SJCRH30 (cell line): ENCODE data around the gene RANBP10. TPM values are rescaled to one million over a fixed set of nuclear protein-coding genes. Genes with fewer than 3 reads are reported as not detected.

Source experiments
- DNase-seq, 2 experiments: peaks; one replicate each; pipeline ENCODE4 v3.0.0-alpha.2; 2015 to 2020
- H3K27ac ChIP-seq: fragments of 250-450 bp; sonication (Bioruptor Pico); 2 replicates; pipeline ENCODE4 v1.5.1; 2020; ENCODE audit warnings: mild to moderate bottlenecking, moderate library complexity
- H3K27me3 ChIP-seq: fragments of 250-450 bp; sonication (Bioruptor Pico); 2 replicates; pipeline ENCODE4 v1.5.1; 2020; ENCODE audit warnings: mild to moderate bottlenecking, moderate library complexity
- H3K36me3 ChIP-seq: fragments of 250-450 bp; sonication (Bioruptor Pico); 2 replicates; pipeline ENCODE4 v1.5.1; 2020; ENCODE audit warnings: mild to moderate bottlenecking, moderate library complexity
- H3K4me1 ChIP-seq: fragments of 250-450 bp; sonication (Bioruptor Pico); 2 replicates; pipeline ENCODE4 v1.5.1; 2020; ENCODE audit warnings: mild to moderate bottlenecking, moderate library complexity
- H3K4me3 ChIP-seq: fragments of 250-450 bp; sonication (Bioruptor Pico); 2 replicates; pipeline ENCODE4 v1.5.1; 2020; ENCODE audit warnings: mild to moderate bottlenecking, moderate library complexity
- H3K9me3 ChIP-seq: fragments of 250-450 bp; sonication (Bioruptor Pico); replicated peaks from 2 replicates; pipeline ENCODE4 v1.5.1; 2020; ENCODE audit warnings: mild to moderate bottlenecking, moderate library complexity
- total RNA-seq: library from RNA; depleted of rRNA; stranded (reverse); fragments of >200 nt; shearing (Covaris generic); gene quantifications from 2 replicates; pipeline ENCODE4 v1.2.3, GENCODE V29; 2014

RANBP10 gene
- total RNA-seq, 1 experiment from 2014 or later, result 4.9 TPM

- peak overlapping the region; percentile 75 for H3K4me3 ChIP-seq
- peak overlapping the region; percentile 48 for H3K27ac ChIP-seq
- H3K36me3 ChIP-seq, result no peaks in the 10 kb centered on the region; the same call in 1 of the 2 replicates
- no peaks in the 10 kb centered on the region for H3K27me3 ChIP-seq
- no peaks in the 10 kb centered on the region for H3K9me3 ChIP-seq
- DNase-seq, result peak; percentile 11 to 18
- no peaks in the 10 kb centered on the region for H3K4me1 ChIP-seq
These were observed 487 bp downstream of the RANBP10 start for GRCh38 chr16:67805718-67806427.

GRCh38 chr16:67804853-67805542 lies 1.4 kb downstream of the RANBP10 start:
- no peaks in the 10 kb centered on the region for H3K9me3 ChIP-seq
- no peak overlapping the region; the same call in 1 of the 2 replicates for H3K4me3 ChIP-seq
- H3K4me1 ChIP-seq, result no peaks in the 10 kb centered on the region
- no peaks in the 10 kb centered on the region for H3K27me3 ChIP-seq
- H3K36me3 ChIP-seq, result no peaks in the 10 kb centered on the region; the same call in 1 of the 2 replicates
- H3K27ac ChIP-seq, result no peak overlapping the region
- DNase-seq, result no peak

- no peaks in the 10 kb centered on the region; the same call in 1 of the 2 replicates for H3K36me3 ChIP-seq
- H3K27me3 ChIP-seq, result no peaks in the 10 kb centered on the region
- no peak for DNase-seq
- no peak overlapping the region for H3K27ac ChIP-seq
- H3K4me1 ChIP-seq, result no peaks in the 10 kb centered on the region
- H3K4me3 ChIP-seq, result no peak overlapping the region
- H3K9me3 ChIP-seq, result no peaks in the 10 kb centered on the region
These were observed 2.5 kb downstream of the RANBP10 start for GRCh38 chr16:67803894-67804293.

GRCh38 chr16:67801883-67802282 lies 4.5 kb downstream of the RANBP10 start:
- H3K4me3 ChIP-seq, result no peak overlapping the region
- no peak overlapping the region for H3K27ac ChIP-seq

GRCh38 chr16:67801241-67801640 lies 5.1 kb downstream of the RANBP10 start:
- Histone ChIP-seq H3K4me1 (no peaks in the 10 kb centered on the region), H3K27ac (no peak overlapping the region), H3K36me3 (no peaks in the 10 kb centered on the region; the same call in 1 of the 2 replicates), H3K27me3 (no peaks in the 10 kb centered on the region), H3K4me3 (no peak overlapping the region), H3K9me3 (no peaks in the 10 kb centered on the region)
- DNase-seq, result no peak

More at GRCh38 chr16:67801883-67802282, 4.5 kb downstream of the RANBP10 start:
- DNase-seq, result no peak
- Histone ChIP-seq H3K27me3 (no peaks in the 10 kb centered on the region), H3K4me1 (no peaks in the 10 kb centered on the region), H3K36me3 (no peaks in the 10 kb centered on the region; the same call in 1 of the 2 replicates), H3K9me3 (no peaks in the 10 kb centered on the region)

- Histone ChIP-seq H3K4me1 (no peaks in the 10 kb centered on the region), H3K27me3 (no peaks in the 10 kb centered on the region), H3K27ac (no peak overlapping the region), H3K9me3 (no peaks in the 10 kb centered on the region), H3K4me3 (no peak overlapping the region), H3K36me3 (no peaks in the 10 kb centered on the region; the same call in 1 of the 2 replicates)
- DNase-seq, result no peak
These were observed 5.9 kb downstream of the RANBP10 start for GRCh38 chr16:67800338-67800926.

- Histone ChIP-seq H3K9me3 (no peaks in the 10 kb centered on the region), H3K27ac (no peak overlapping the region), H3K4me3 (no peak overlapping the region), H3K27me3 (no peaks in the 10 kb centered on the region), H3K4me1 (no peaks in the 10 kb centered on the region), H3K36me3 (no peaks in the 10 kb centered on the region)
- DNase-seq, result peak in 1 of 2 experiments; percentile 24
These were observed 10.2 kb downstream of the RANBP10 start for GRCh38 chr16:67796099-67796718.

GRCh38 chr16:67790071-67790470 lies 16.3 kb downstream of the RANBP10 start:
- no peak overlapping the region for H3K27ac ChIP-seq
- DNase-seq, result no peak
- H3K36me3 ChIP-seq, result no peaks in the 10 kb centered on the region
- H3K4me1 ChIP-seq, result no peaks in the 10 kb centered on the region
- no peaks in the 10 kb centered on the region for H3K9me3 ChIP-seq
- no peak overlapping the region for H3K4me3 ChIP-seq
- H3K27me3 ChIP-seq, result no peaks in the 10 kb centered on the region

- Histone ChIP-seq H3K36me3 (no peaks in the 10 kb centered on the region), H3K27me3 (no peaks in the 10 kb centered on the region), H3K4me3 (no peak overlapping the region), H3K27ac (no peak overlapping the region), H3K9me3 (no peaks in the 10 kb centered on the region), H3K4me1 (no peaks in the 10 kb centered on the region)
- no peak for DNase-seq
These were observed 19.9 kb downstream of the RANBP10 start for GRCh38 chr16:67786491-67786890.

GRCh38 chr16:67783353-67783725 lies 23.0 kb downstream of the RANBP10 start:
- Histone ChIP-seq H3K36me3 (no peaks in the 10 kb centered on the region), H3K27me3 (no peaks in the 10 kb centered on the region), H3K9me3 (no peaks in the 10 kb centered on the region), H3K4me1 (no peaks in the 10 kb centered on the region), H3K4me3 (no peak overlapping the region), H3K27ac (no peak overlapping the region)
- DNase-seq, result no peak

GRCh38 chr16:67782567-67783352 lies 23.6 kb downstream of the RANBP10 start:
- Histone ChIP-seq H3K4me1 (no peaks in the 10 kb centered on the region), H3K9me3 (no peaks in the 10 kb centered on the region), H3K27ac (no peak overlapping the region), H3K27me3 (no peaks in the 10 kb centered on the region), H3K36me3 (no peaks in the 10 kb centered on the region), H3K4me3 (no peak overlapping the region)
- DNase-seq, result no peak

- no peak overlapping the region for H3K4me3 ChIP-seq
- no peaks in the 10 kb centered on the region for H3K9me3 ChIP-seq
- no peak overlapping the region for H3K27ac ChIP-seq
- no peaks in the 10 kb centered on the region for H3K4me1 ChIP-seq
- H3K36me3 ChIP-seq, result no peaks in the 10 kb centered on the region
- no peaks in the 10 kb centered on the region for H3K27me3 ChIP-seq
- DNase-seq, result no peak
These were observed 24.8 kb downstream of the RANBP10 start for GRCh38 chr16:67781565-67781921.

GRCh38 chr16:67780847-67781564 lies 25.4 kb downstream of the RANBP10 start:
- no peaks in the 10 kb centered on the region for H3K9me3 ChIP-seq
- no peaks in the 10 kb centered on the region for H3K27me3 ChIP-seq
- H3K36me3 ChIP-seq, result no peaks in the 10 kb centered on the region
- DNase-seq, result no peak
- no peak overlapping the region for H3K4me3 ChIP-seq
- no peak overlapping the region for H3K27ac ChIP-seq
- no peaks in the 10 kb centered on the region for H3K4me1 ChIP-seq
